Right lobe of liver (tissue), 4 donors: ENCODE results near the gene VSTM4.

Experiments
- CTCF ChIP-seq, 4 donors: fragments of 200-600 bp in 3 of 4; fragments of 450-650 bp in 1 of 4; IDR thresholded peaks; one replicate each; pipeline versions ENCODE4 v1.5.1 to v1.8.0; 2016 to 2022; ENCODE audit warnings: antibody characterized with exemption in 4 of 4, mild to moderate bottlenecking in 2 of 4
- POLR2A ChIP-seq: fragments of 450-650 bp; IDR thresholded peaks from one replicate; pipeline ENCODE4 v1.6.1; 2017; ENCODE audit warnings: antibody characterized with exemption, mild to moderate bottlenecking
- donor health status: DM: no; HTN: no; CAD: no.
- donor health status: DM: no; HTN: no; CAD: no.
- donor health status: DM: no; HTN: yes; CAD: no.

GRCh38 chr10:49010865-49011264, 104.5 kb downstream of the VSTM4 start:
- TF ChIP-seq POLR2A (no peak), CTCF (IDR thresholded peaks at IDR 0.05) (no peak)
